ENCODE measurements around the gene C1orf141. TPM values are rescaled to one million over a fixed set of nuclear protein-coding genes. Genes with fewer than 3 reads are reported as not detected.

The C1orf141 gene
- polyA plus RNA-seq, 3 donors = not detected

- Histone ChIP-seq H3K9me3 (replicated peaks in 1 of 2; ENCODE audit: control insufficient read depth in 1 of 2, insufficient read depth in 1 of 2, low read length in 2 of 2) (no peaks in the 10 kb centered on the region), H4K20me1 (ENCODE audit: insufficient read depth, low read length) (no peaks in the 10 kb centered on the region), H3K4me2 (replicated peaks; ENCODE audit: extremely low read depth, low read length, poor library complexity, severe bottlenecking) (no peak overlapping the region), H3K4me1 (ENCODE audit: control insufficient read depth in 1 of 2, insufficient read depth in 2 of 2, low read length in 2 of 2) (no peaks in the 10 kb centered on the region), H3K27me3 (ENCODE audit: control insufficient read depth in 2 of 2, insufficient read depth in 2 of 2, low read length in 2 of 2) (no peaks in the 10 kb centered on the region), H3K79me2 (ENCODE audit: insufficient read depth, low read length) (no peaks in the 10 kb centered on the region), H3K27ac (ENCODE audit: low read depth in 1 of 2, low read length in 2 of 2) (no peak overlapping the region), H3K4me3 (replicated peaks in 1 of 3; ENCODE audit: low read depth in 2 of 3, low read length in 3 of 3) (no peak overlapping the region), H2AFZ (ENCODE audit: insufficient read depth, low read depth, low read length, poor library complexity, severe bottlenecking) (no peak overlapping the region), H3K9ac (ENCODE audit: insufficient read depth, low read length, poor library complexity, severe bottlenecking) (no peak overlapping the region), H3K36me3 (replicated peaks in 1 of 2; ENCODE audit: control insufficient read depth in 1 of 2, insufficient read depth in 2 of 2, low read length in 2 of 2) (no peaks in the 10 kb centered on the region)
- Mint-ChIP-seq H3K27me3 (ENCODE audit: low read depth in 3 of 3) (no peaks in the 10 kb centered on the region), H3K4me3 (no peak overlapping the region), H3K27ac (no peak overlapping the region), H3K9me3 (peaks cover 0 to 3% (median 0%) of the 10 kb centered on the region in 7 donors), H3K36me3 (no peaks in the 10 kb centered on the region), H3K4me1 (no peaks in the 10 kb centered on the region)
- WGBS (ENCODE audit: insufficient coverage) = 43% methylated on average over 2 of the region's 3 CpGs
- no peak for DNase-seq
- no peak for TF ChIP-seq CTCF (IDR thresholded peaks at IDR 0.05)
- intact Hi-C loops (cut with micrococcal nuclease) = no loop called here
These were observed 33.9 kb downstream of the C1orf141 start for GRCh38 chr1:67100833-67101232.

- Mint-ChIP-seq H3K4me1 (no peaks in the 10 kb centered on the region), H3K36me3 (no peaks in the 10 kb centered on the region), H3K9me3 (peaks cover 0 to 3% (median 0%) of the 10 kb centered on the region in 7 donors), H3K27me3 (ENCODE audit: low read depth in 3 of 3) (no peaks in the 10 kb centered on the region), H3K4me3 (no peak overlapping the region), H3K27ac (no peak overlapping the region)
- H3K79me2 ChIP-seq (ENCODE audit: insufficient read depth, low read length) = no peaks in the 10 kb centered on the region
- DNase-seq = no peak
- H3K4me1 ChIP-seq (ENCODE audit: control insufficient read depth in 1 of 2, insufficient read depth in 2 of 2, low read length in 2 of 2) = no peaks in the 10 kb centered on the region
- H3K27me3 ChIP-seq (ENCODE audit: control insufficient read depth in 2 of 2, insufficient read depth in 2 of 2, low read length in 2 of 2) = no peaks in the 10 kb centered on the region
- no peak overlapping the region for H3K4me3 ChIP-seq (replicated peaks in 1 of 3; ENCODE audit: low read depth in 2 of 3, low read length in 3 of 3)
- H2AFZ ChIP-seq (ENCODE audit: insufficient read depth, low read depth, low read length, poor library complexity, severe bottlenecking) = no peak overlapping the region
- no peak overlapping the region for H3K4me2 ChIP-seq (replicated peaks; ENCODE audit: extremely low read depth, low read length, poor library complexity, severe bottlenecking)
- no peaks in the 10 kb centered on the region for H3K9me3 ChIP-seq (replicated peaks in 1 of 2; ENCODE audit: control insufficient read depth in 1 of 2, insufficient read depth in 1 of 2, low read length in 2 of 2)
- H3K36me3 ChIP-seq (replicated peaks in 1 of 2; ENCODE audit: control insufficient read depth in 1 of 2, insufficient read depth in 2 of 2, low read length in 2 of 2) = no peaks in the 10 kb centered on the region
- intact Hi-C loops (cut with micrococcal nuclease) = no loop called here
- no peak for TF ChIP-seq CTCF (IDR thresholded peaks at IDR 0.05)
- no peak overlapping the region for H3K9ac ChIP-seq (ENCODE audit: insufficient read depth, low read length, poor library complexity, severe bottlenecking)
- no peaks in the 10 kb centered on the region for H4K20me1 ChIP-seq (ENCODE audit: insufficient read depth, low read length)
- H3K27ac ChIP-seq (ENCODE audit: low read depth in 1 of 2, low read length in 2 of 2) = no peak overlapping the region
These were observed 37.5 kb downstream of the C1orf141 start for GRCh38 chr1:67097305-67097704.
